GM18526 (cell line): ENCODE results near the gene WFDC5.

Experiments
- POLR2A ChIP-seq: IDR thresholded peaks from 3 replicates; pipeline ENCODE4 v1.6.1; 2011; ENCODE audit not compliant: insufficient read length; ENCODE audit errors: extremely low read depth

The WFDC5 gene, protein sequence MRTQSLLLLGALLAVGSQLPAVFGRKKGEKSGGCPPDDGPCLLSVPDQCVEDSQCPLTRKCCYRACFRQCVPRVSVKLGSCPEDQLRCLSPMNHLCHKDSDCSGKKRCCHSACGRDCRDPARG

DNA sequence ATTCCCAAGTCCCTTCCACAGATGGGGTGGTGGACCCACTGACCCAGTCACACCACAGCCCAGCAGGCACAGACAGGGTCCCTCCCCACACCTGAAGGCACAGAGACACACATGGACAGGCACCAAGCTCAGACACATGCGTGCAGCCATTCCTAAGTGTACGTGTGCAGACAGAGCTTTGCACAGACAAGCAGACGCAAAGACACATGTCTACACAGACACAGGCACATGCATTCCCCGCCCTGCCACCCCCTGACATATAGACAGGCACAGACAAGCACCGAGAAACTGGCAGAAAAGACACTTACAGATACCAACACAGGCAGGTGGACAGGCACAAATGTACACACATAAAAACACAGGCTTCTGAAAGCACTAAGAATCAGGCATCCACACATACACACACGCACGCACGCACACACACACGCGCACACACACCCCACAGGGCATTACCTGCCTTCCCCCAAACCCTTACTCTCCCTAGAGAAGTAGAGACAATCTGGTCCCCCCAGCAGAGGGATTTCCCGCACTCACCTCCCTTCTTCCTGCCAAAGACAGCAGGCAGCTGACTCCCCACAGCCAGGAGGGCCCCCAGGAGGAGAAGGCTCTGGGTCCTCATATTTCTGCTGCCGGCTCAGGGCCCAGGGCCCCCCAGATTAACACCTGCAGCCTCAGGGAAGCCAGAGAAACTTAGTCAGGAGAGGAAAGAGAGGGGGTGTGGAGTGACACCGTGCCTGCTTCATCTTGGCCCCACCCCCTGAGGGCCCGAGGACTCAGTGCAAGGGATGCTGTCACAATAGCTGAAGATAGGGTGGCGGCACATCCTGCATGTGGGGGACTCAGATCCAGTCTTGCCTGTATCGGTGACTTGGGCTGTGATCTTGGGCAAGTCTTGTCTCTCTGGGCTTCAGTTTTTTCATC lies at the start of gene WFDC5:
Gene WFDC5, minus strand, starts transcription at position 710 of the 921 bp plus-strand sequence. Its CDS starts 91 bp downstream, at position 619.
- TF ChIP-seq POLR2A, result no peak

DNA sequence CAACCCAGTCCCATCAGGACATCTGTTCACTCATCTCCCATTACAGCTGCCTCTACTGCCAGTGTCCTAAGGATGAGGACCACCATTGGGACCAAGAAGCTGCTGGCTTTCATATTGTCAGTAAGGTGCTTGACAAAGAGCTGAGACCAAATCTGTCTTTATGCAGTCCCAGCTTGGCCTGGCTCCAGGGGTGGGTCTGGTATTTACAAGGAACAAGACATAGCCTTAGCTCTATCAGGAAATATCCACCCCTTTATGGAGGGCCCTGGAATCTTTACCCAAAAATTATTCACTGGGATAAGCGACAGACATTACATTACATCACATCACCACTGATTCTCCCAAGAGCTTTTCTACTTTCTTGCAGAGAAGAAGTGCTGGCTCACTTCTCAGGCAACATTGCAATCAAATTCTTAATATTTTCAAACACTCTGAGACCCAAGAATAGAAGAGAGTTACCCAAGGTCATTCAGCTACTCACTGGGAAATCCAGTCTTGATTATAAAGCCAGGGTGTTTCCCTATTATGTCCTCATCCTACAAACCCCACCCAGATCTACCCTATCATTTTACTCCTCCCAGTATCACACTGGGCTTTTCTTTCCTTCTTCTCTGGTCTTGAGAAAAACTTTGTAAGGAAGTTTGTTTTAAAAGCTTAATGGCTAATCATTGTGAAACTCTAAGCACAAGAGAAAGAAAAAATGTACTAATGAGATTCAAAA lies 48.3 kb upstream of the WFDC5 start:
- no peak for TF ChIP-seq POLR2A

DNA sequence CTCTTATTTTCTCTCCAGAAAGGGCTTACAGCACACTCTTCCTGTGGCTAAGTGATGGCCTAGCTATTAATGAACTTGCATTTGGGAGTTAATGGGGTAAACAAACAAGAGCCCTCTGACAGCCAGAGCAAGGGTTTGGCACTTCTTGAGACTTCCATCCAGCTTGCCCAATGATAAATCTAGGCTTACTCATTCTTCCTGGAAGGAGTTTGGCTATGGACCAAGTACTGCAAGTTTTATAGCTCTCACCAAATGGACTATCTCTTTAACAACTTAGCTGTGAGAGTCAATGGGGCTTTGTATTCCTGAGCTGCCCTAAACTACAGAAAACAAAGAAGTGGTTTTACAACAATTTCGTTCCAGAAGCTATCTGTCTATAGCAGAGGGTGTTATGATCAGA lies 43.0 kb upstream of the WFDC5 start:
- TF ChIP-seq POLR2A, result no peak

DNA sequence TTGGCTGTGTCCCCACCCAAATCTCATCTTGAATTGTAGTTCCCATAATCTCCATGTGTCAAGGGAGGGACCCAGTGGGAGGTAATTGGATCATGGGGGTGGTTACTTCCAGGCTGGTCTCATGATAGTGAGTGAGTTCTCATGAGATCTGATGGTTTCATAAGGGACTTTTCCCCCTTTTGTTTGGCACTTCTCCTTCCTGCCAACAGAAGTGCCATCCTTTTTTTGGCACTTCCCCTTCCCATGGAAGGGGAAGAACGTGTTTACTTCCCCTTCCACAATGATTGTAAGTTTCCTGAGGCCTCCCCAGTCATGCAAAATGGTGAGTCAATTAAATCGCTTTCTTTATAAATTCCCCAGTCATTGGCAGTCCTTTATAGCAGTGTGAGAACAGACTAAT lies 41.7 kb upstream of the WFDC5 start:
- TF ChIP-seq POLR2A, result no peak

DNA sequence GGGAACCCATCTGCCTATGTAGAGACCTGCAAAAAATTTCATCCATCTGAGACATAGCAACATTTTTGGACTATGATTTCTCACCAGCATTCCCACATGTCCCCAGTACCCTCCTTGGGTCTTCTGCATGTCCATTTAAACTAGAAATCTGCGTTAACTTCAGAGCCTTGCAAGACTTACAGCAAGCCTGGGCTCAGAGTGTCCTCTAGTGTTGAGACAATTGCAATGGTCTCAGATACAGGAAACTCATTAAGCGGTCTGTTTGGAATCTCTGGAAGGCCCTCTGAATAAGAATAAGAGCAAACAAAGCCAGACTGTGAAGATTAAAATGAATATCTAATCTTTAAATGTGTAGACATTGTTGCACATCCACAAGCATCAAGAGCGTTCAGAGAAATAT lies 39.2 kb upstream of the WFDC5 start:
- TF ChIP-seq POLR2A, result no peak

DNA sequence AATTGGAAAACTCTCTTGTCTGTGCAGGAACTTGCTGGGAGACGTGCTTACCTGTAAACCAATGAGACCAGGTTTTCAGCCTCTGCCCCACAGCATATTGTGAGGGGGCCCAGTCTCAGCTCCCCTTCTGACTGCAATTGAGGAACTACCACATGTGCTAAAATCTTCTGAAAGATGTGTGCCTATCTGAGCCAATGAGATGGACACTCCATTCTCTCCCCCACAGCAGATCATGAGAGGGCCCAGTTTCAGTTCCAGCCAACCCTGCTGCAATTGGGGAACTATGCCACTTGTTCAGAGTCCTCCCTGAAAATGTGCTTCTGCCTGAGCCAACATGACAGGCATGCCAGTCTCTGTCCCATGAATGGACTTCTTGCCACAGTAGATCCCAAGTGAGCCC lies 38.8 kb upstream of the WFDC5 start:
- TF ChIP-seq POLR2A, result no peak

DNA sequence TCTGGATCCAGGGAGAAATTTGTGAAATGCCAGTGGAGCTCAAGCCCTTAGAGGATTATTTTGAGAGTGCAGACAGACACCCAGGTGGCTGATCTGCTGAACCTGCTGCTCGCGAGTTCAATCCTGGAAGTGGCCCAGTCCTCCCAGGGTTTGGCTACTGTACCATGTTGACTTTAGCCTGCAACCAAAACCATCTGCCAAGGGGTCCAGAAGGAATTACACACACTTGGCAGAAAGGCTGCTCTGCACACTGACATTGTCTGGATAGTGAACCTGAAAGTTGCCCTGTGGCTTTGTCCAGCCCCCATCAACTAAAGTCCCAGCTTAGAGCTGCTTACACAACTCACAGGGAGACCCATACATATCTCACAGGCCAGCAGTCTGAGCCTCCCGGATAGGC lies 38.2 kb upstream of the WFDC5 start:
- no peak for TF ChIP-seq POLR2A

DNA sequence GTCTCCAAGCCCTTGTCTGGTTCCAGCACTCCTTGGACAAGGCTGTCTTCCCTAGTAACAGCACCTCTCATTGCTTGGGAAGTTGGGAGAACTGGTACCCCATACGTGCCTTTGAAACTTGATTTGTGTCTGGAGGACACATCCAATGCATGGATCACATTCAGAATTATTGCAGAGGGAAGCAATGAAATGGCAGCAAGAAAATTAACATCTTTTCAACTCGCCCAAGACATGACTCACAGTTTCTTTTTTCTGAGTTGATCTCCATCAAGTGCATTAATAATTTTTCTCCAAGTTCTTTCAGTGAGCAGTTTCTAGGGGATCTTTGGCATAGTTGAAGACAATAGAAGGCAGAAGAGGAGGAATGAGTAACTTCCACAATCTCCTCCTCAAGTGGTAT lies 37.4 kb upstream of the WFDC5 start:
- no peak for TF ChIP-seq POLR2A

DNA sequence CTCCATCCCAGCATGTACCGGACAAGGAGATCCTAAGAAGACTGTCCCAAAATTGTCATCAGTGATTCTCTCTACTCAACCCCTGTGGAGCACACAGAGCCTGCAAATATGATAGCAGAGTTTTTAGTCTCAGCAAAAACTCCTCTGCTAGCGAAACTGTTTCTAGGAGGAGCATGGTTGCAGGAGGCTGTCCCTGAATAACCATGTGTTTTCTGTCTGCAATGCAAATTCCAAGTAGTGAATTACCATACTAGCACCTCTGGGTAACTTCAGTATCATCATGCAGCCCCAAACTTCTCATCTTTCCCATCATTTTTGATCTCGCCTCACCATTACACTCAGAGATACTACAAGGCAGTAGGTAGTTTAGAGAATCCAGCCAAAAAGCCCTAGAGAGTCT lies 34.1 kb upstream of the WFDC5 start:
- TF ChIP-seq POLR2A, result no peak

DNA sequence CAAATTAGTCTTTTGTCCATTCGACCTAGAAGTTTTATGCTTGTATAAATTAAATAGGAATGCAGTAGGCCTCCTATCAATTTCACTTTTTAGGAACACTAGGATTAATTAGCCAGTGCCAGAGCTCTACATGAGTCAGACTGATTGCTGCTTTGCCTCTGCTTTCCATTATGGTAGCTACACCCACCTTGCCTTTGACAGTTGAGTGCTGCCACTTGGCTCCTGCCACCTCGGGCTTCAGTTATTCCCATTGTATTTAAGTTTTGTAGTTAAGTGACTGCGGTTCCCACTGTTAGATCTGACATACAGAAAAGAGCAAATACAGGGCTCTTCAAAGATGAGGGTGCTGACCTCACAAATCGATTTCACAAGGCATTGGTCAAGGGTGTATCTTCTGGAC lies 25.9 kb upstream of the WFDC5 start:
- no peak for TF ChIP-seq POLR2A

DNA sequence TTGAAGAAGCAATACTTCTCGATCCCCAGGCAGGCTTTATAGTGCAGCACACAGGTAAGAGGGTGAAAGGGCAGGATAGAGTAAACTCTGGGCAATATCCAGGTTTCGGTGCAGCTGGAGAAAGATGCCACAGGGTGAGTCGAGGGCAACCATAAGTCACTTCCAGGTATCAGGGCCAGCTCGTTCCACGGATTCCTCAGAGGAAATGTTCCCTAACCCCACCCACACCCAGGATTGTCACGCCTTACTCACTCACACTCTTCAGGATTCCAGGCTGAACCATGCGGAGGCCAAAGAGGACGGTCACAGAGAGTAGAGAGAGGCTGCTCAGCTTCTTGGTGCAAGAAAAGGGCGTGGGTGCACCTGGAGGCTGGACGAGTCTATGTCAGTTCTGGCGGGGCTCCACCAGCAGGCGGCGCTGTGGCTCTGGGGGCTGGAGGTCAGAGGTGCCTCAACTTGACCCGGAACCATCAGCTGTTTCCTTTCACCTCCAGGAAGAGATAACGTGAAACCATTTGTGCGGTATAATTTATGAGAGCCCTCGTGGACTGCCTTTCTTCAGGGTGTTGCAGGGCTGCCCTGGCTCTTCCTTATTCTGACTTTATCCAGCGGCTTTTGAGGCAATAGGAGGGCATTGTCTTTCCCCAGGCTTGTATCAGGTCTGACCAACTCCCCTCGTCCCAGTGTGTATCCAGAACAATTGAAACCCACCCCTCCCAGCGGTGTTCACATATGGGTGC lies 23.8 kb upstream of the WFDC5 start:
- no peak for TF ChIP-seq POLR2A

DNA sequence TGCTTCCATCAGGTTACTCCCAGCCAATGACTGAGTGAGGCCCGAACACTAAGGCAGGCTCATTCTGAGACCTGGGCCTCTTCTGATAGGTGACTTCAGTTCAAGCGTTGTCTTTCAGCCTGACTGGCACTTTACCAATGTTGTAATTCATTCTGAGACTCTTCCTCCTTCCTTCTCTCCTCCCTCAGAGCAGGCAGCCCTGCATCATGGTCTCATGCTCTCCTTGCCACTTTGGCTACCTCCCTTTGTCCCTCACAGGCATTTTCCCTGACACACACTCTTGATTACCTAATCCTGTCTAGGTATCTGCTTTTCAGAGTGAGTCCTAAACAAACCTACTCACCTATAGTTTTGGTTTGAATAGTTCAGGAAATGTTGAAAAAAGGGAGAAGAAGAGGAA lies 21.9 kb upstream of the WFDC5 start:
- TF ChIP-seq POLR2A, result no peak

DNA sequence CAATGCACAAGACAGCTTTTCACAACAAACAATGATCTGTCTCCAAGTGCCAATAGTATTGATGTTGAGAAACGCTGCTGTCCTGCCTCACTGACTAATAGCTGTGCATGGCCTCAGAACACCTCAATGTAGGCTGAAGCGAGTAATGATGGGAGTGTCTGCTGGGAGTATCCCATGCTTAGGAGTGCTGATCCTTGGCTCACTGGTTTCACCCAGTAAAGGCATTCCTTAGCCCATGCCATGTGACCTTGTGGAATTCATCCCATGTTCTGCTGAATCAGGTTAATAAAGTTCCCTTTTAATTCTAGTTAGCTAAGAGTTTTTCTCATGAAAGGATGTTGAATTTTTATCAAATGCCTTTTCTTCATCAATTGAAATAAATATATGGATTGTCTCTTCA lies 13.1 kb upstream of the WFDC5 start:
- no peak for TF ChIP-seq POLR2A

DNA sequence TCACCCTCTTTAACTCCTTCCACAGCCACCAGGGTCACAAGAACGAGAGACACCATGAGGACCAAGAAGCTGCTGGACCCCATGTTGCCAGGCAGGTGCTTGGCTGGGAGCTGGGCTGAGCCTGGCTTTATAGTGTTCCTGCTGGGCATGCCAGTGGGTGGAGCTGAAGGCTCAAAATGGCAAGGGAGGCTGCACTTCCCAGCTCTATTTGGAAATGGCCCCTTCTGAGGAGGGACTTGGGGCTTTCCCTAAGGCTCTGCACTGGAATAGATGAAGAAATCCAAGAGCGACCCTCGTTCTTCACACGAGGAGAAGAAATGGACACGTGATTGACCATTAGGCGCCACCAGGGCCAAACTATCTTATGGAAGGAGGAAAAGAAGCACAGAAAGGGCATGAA lies 9.4 kb upstream of the WFDC5 start, which contains the start of gene WFDC12:
Gene WFDC12, minus strand, starts transcription at position 101 of the 400 bp plus-strand sequence. Its CDS starts 18 bp downstream, at position 83.
- TF ChIP-seq POLR2A, result no peak

DNA sequence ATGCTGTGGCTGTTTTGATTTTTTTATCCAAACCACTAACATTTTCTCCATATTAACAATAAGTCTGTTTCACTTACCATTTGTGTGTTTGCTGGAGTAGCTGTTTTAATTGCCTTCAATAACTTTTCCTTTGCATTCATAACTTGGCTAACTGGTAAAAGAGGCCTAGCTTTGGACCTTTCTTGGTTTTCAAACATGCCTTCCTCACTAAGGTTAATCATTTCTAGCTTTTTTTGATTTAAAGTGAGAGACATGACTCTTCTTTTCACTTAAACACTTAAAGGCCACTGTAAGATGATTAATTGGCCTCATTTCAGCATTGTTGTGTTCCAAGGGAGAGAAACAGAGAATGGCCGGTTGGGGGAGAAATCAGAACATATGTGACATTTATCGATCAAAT lies 6.4 kb upstream of the WFDC5 start:
- no peak for TF ChIP-seq POLR2A

DNA sequence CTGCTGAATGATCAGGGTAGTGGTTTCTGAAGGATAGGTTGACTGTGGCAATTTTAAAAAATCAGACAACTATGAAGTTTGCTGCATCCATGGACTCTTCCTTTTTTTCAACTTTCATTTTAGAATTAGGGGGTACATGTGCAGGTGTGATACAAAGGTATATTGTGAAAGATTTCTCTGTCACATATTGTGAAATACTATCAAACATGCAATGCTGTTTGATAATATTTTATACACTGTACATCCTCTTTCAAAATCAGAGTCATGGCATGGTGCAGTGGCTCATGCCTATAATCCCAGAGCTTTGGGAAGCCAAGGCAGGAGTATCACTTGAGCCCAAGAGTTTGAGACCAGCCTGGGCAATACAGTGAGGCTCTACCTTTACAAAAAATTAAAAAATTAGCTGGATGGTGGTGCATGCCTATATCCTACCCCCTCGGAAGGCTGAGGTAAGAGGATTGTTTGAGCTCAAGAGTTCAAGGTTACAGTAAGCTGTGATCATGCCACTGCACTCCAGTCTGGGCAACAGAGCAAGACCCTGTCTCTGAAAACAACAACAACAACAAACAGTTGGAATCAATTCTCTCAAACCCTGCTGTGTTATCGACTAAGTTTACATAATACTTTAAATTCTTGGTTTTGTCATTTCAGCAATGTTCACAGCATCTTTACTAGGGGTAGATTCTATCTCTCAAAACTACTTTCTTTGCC lies 4.7 kb upstream of the WFDC5 start:
- TF ChIP-seq POLR2A, result no peak
